ENCODE data around the gene TMEM229B.

The TMEM229B gene

DNA sequence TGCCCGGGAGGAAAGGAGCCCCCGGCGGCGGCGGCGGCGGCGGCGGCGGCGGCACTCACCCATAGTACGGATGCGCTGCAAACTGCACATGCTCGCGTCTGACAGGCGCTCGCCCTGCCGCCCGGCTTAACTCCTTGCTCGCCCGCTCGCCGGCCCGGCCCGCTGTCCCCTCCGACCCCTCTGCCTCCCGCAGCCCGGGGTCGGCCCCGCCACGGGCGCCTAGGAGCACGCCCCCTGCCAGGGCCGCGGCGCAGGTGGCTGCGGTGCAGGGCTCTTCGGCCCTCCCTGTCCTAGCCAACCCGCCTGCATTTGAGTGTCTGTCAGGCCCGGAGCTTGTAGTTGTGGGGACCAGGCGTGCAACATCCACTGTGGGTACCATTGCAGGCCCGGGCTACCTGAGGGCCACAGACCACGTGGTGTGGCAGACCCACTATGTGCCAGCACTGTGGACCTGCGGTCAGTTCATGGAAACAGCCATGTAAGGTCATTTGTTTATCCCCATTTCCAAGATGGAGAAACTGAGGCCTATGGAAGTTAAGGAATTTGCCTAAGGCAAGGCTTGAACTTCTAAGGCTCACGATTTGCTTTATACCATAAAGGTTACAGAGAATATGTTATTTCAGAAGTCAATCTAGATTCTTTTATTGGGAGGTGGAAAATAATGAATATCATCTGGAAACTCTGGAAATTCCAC lies 27.0 kb upstream of the TMEM229B start:
- TF ChIP-seq, protein P1, sequence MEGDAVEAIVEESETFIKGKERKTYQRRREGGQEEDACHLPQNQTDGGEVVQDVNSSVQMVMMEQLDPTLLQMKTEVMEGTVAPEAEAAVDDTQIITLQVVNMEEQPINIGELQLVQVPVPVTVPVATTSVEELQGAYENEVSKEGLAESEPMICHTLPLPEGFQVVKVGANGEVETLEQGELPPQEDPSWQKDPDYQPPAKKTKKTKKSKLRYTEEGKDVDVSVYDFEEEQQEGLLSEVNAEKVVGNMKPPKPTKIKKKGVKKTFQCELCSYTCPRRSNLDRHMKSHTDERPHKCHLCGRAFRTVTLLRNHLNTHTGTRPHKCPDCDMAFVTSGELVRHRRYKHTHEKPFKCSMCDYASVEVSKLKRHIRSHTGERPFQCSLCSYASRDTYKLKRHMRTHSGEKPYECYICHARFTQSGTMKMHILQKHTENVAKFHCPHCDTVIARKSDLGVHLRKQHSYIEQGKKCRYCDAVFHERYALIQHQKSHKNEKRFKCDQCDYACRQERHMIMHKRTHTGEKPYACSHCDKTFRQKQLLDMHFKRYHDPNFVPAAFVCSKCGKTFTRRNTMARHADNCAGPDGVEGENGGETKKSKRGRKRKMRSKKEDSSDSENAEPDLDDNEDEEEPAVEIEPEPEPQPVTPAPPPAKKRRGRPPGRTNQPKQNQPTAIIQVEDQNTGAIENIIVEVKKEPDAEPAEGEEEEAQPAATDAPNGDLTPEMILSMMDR (IDR thresholded peaks at IDR 0.05; ENCODE audit: insufficient read depth, missing control alignments) = no peak
- DNase-seq (ENCODE audit: insufficient read length, low spot score) (no peak), FAIRE-seq (no peak)

DNA sequence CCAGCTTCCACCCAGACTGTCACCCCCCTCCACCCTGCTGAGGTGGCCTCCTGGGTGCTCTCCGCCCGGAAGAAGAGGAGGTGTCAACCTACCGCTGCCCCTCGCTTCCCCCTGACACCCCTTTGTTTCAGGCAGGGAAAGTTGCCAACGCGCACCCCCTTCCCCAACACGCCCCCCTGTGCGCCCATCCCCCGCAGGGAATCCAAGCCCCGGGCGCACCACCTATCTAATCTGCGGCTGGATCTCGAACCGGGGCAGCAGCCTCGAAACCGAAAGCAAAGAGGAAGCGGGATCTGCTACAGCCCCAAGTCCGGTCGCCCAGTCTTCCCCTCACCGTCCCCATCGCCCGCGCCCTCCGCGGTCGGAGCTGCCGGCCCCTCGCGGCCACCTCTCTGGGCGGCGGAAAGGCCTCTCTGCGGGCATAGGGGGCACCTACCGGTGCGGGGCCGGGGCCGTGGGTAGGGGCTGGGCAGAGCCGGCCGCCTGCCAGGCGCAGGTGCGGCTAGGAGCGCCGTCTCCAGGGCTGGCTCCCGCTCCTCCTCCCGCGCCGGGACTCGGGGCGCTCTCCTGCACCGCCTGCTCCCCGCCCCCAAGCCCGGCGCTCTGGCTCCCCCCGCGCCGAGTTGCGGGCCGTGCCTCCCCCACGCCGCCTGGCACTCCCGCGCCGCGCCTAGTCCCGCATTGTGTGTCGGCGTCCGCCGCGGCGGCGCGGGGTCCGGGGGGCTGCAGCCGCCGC lies 26.3 kb upstream of the TMEM229B start:
- TF ChIP-seq, protein P1 (IDR thresholded peaks at IDR 0.05; ENCODE audit: insufficient read depth, missing control alignments) = no peak
- FAIRE-seq (no peak), DNase-seq (ENCODE audit: insufficient read length, low spot score) (no peak)

DNA sequence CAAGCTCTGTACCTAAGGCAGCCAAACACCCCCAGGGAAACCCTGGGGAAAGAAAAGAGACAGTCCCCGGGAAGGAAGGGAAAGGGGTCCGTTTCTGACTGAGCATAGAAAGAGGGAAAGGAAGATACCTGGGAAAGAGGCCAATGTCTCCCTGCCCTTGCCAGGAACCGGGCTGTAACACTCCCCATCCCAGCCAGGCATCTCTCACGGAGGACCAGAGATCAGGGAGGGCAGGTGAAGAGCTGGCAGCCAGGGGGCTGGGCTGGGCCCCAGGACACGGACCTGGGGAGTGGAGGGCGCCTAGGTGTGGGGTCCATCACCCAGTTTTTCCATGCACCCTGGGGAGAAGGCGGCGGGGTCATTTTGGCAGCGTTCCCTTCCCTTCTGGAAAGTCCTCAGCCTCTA lies 25.7 kb upstream of the TMEM229B start:
- no peak for DNase-seq (ENCODE audit: insufficient read length, low spot score)
- FAIRE-seq = no peak
- TF ChIP-seq, protein P1 (IDR thresholded peaks at IDR 0.05; ENCODE audit: insufficient read depth, missing control alignments) = no peak

DNA sequence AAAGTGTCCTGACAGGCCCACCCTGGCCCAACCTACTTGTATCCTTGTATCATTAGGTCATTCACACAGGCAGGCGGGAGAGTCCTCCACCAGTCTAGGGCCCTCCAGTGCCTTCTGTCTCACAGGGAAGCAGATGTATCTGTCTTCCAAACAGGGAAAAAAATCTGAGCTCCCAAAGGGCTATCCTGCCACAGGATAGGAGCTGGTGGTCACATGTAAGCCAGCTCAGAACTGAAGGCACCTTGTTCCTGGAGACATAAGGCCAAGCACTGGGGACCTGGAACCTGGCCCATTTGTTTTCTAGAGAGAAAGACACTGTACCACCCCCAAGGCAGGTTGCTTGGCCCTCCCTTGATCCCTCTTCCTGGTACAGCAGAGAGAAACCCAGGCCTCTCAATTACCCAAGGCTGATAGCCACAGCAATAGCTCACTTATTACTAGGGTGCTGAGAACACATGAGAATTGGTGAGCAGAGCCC lies 25.1 kb upstream of the TMEM229B start:
- TF ChIP-seq, protein P1 (IDR thresholded peaks at IDR 0.05; ENCODE audit: insufficient read depth, missing control alignments) = no peak
- DNase-seq (ENCODE audit: insufficient read length, low spot score) (no peak), FAIRE-seq (no peak)

DNA sequence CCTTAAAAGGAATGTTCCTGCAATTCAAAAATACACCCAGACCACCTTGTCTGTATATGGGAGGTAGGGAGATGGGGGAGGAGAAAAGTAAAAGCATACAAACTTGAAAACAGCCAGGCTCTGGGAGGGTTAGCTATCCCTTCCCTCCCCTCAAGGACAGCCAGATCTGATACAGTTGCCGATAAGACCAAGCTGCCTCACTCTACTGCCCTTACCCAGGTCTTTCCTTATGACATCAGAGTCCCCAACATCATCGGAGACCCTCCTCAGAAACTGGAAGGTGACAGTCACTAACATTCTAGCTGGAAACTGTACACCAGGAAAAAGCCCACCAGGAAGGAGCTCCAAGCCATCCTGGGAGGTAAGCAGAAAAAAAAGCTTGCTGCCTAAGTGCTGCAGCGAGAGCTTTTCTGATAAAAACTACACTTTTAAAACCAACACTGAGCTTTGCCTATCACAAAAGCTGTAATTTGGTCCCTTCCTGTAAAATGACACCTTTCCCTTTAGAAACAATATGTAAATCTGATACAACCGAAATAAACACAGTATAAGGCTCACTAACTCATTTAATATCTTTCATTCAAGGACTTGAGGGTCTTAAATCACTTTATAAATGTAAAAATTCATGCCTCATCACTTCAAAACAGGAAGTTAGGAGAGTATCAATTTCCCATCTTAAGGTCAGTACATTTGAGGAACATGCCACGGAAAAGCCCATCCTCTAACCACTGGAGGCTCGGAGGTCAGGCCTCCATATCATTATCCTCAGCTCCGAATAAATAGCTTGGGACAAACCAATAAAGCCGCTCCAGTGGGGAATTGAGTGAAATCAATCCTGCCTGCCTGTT lies 24.2 kb upstream of the TMEM229B start:
- FAIRE-seq = no peak
- TF ChIP-seq, protein P1 (IDR thresholded peaks at IDR 0.05; ENCODE audit: insufficient read depth, missing control alignments) = no peak
- DNase-seq (ENCODE audit: insufficient read length, low spot score) = no peak

DNA sequence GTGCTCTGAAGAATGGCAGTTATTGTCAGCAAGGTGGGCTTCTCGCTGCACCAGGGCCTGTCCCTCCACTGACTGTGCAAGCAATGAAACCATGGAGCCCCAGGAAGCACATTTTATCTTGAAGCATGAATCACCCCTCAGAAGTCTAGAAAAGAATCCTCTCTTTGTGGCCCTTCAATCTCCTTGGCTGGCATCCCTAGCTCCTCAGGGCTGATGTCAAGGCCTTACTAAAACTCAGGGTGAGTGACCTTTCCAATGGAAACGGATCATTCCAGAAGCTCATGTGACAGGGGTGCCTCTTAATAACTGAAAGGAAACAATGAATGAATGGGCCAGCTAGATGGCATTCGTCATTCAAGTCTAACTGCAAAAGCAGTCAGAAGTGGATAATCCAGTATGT lies 22.3 kb upstream of the TMEM229B start:
- TF ChIP-seq, protein P1 (IDR thresholded peaks at IDR 0.05; ENCODE audit: insufficient read depth, missing control alignments) = no peak
- FAIRE-seq (no peak), DNase-seq (ENCODE audit: insufficient read length, low spot score) (no peak)
